Panc1 (cell line): ENCODE results near the gene PKN3. TPM values are rescaled to one million over a fixed set of nuclear protein-coding genes. Genes with fewer than 3 reads are reported as not detected.

Experiments
- ATAC-seq: fragments of 200-7000 bp; cut with Tn5 transposase; 2 replicates; pipeline ENCODE4 v1.9.1; 2020; ENCODE audit warnings: mild to moderate bottlenecking, moderate library complexity
- BruUV-seq: library from RNA; stranded (reverse); fragments of 400-500 nt; replicated peaks from 2 replicates; lab custom pipeline; 2021; lab: Mats Ljungman, UMichigan
- CTCF ChIA-PET: fragments of 300-600 bp; sonication (Branson Sonifier 250); formaldehyde crosslinking; loops from one replicate; lab custom pipeline; 2022; ENCODE audit warnings: antibody characterized with exemption; lab: Charles Lee
- POLR2A ChIA-PET: fragments of 300-600 bp; sonication (Branson Sonifier 250); formaldehyde crosslinking; loops from one replicate; lab custom pipeline; 2022; ENCODE audit warnings: antibody characterized with exemption; lab: Charles Lee
- DNase-seq: peaks from one replicate; pipeline ENCODE4 v3.0.0-alpha.2; 2010; ENCODE audit warnings: low read depth, low spot score
- H3K27ac ChIP-seq: 2 replicates; pipeline ENCODE4 v1.5.1; 2011; ENCODE audit warnings: mild to moderate bottlenecking, low read length, inconsistent platforms
- H3K27me3 ChIP-seq: fragments of 200-500 bp; sonication (Bioruptor generic); 2 replicates; pipeline ENCODE4 v1.6.0; 2014; ENCODE audit warnings: low read length, inconsistent platforms; ENCODE audit not compliant: control insufficient read depth, insufficient read depth
- H3K36me3 ChIP-seq: fragments of 200-500 bp; sonication (Bioruptor generic); 2 replicates; pipeline ENCODE4 v1.5.1; 2014; ENCODE audit warnings: inconsistent platforms, mild to moderate bottlenecking, low read length, moderate library complexity; ENCODE audit not compliant: control insufficient read depth, insufficient read depth
- H3K4me1 ChIP-seq: 2 replicates; pipeline ENCODE4 v1.5.1; 2011; ENCODE audit warnings: inconsistent platforms, mild to moderate bottlenecking, low read length, moderate library complexity; ENCODE audit not compliant: control insufficient read depth, insufficient read depth
- H3K4me3 ChIP-seq, 2 experiments: 2 replicates each; pipeline ENCODE4 v1.5.1; 2011 to 2012; ENCODE audit warnings: low read depth in 2 of 2, low read length in 2 of 2, mild to moderate bottlenecking in 2 of 2, inconsistent platforms in 1 of 2, moderate library complexity in 1 of 2
- H3K9me3 ChIP-seq: fragments of 200-500 bp; sonication (Bioruptor generic); 2 replicates; pipeline ENCODE4 v1.5.1; 2014; ENCODE audit warnings: low read depth, mild to moderate bottlenecking, inconsistent platforms, low read length, moderate library complexity; ENCODE audit not compliant: control insufficient read depth, insufficient read depth
- POLR2AphosphoS5 ChIP-seq: IDR thresholded peaks from 2 replicates; pipeline ENCODE4 v1.6.1; 2012; ENCODE audit warnings: mild to moderate bottlenecking, low read depth, low read length, moderate library complexity
- SIN3A ChIP-seq: IDR thresholded peaks from 2 replicates; pipeline ENCODE4 v1.6.1; 2012; ENCODE audit warnings: low read depth, mild to moderate bottlenecking, low read length, moderate library complexity, borderline replicate concordance; ENCODE audit not compliant: insufficient read depth
- TCF7L2 ChIP-seq: IDR thresholded peaks from 2 replicates; pipeline ENCODE4 v1.6.1; 2011; ENCODE audit warnings: mild to moderate bottlenecking, low read depth, low read length, inconsistent platforms
- in situ Hi-C: cut with HindIII; loops from 2 replicates; pipeline ENCODE4 v1.10.0; 2016; ENCODE audit warnings: low sequenced_read_pairs, low pct_unique_long_range_greater_than_20kb
- intact Hi-C: fragments of 100-400 bp; cut with micrococcal nuclease; formaldehyde crosslinking; loops from one replicate; pipeline ENCODE4 v1.10.0; 2022; ENCODE audit not compliant: unreplicated experiment
- total RNA-seq: library from RNA; stranded (reverse); gene quantifications from one replicate; pipeline ENCODE4 v1.2.1, GENCODE V29; 2021; ENCODE audit not compliant: unreplicated experiment
- TF ChIP-seq, protein P1 (sequence below): fragments of 450-650 bp; IDR thresholded peaks from 2 replicates; pipeline ENCODE4 v1.5.1; 2017; ENCODE audit warnings: mild to moderate bottlenecking
- TF ChIP-seq, protein P2 (sequence below), 2 experiments: IDR thresholded peaks; 2 replicates each; pipeline ENCODE4 v1.6.1; 2011 to 2012; ENCODE audit warnings: low read depth in 2 of 2, control low read depth in 1 of 2, low read length in 1 of 2, mild to moderate bottlenecking in 1 of 2, moderate library complexity in 1 of 2; ENCODE audit not compliant: insufficient read depth in 1 of 2

Gene PKN3
- total RNA-seq, 1 experiment from 2014 or later, result 19.9 TPM

DNA sequence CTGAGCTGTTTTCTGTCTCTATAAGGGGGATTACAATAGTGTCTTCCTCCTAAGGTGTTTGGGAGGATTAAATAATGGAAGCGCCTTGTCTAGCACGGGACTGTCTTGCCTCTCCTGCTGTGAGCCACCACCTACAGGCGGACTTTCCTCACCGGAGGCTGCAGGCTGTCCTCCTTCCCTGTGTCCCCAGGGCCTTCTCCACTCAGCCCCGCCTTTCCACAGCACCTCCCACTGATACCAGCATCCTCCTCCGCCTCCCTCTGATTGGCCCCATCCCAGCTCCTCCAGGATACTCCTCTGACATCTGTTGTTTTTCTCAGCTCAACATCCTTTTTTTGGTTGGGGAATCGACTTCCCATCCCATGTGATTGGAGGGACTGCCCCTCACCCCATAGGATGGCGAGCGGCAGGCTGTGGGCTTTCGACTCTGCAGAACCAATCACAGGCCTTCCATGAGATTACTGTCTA is 22.5 kb downstream of the PKN3 start:
- H3K9me3 ChIP-seq, result no peaks in the 10 kb centered on the region
- peak overlapping the region; percentile 89 for H3K27ac ChIP-seq
- in situ Hi-C loops, result no loop called here
- ATAC-seq (peak; percentile 23), DNase-seq (no peak)
- H3K4me3 ChIP-seq, result peak overlapping the region; percentile 79 to 80
- H3K27me3 ChIP-seq, result no peaks in the 10 kb centered on the region
- CTCF ChIA-PET, result no interaction called here
- TF ChIP-seq POLR2AphosphoS5 (no peak), SIN3A (no peak), TCF7L2 (no peak)
- TF ChIP-seq, protein P1, sequence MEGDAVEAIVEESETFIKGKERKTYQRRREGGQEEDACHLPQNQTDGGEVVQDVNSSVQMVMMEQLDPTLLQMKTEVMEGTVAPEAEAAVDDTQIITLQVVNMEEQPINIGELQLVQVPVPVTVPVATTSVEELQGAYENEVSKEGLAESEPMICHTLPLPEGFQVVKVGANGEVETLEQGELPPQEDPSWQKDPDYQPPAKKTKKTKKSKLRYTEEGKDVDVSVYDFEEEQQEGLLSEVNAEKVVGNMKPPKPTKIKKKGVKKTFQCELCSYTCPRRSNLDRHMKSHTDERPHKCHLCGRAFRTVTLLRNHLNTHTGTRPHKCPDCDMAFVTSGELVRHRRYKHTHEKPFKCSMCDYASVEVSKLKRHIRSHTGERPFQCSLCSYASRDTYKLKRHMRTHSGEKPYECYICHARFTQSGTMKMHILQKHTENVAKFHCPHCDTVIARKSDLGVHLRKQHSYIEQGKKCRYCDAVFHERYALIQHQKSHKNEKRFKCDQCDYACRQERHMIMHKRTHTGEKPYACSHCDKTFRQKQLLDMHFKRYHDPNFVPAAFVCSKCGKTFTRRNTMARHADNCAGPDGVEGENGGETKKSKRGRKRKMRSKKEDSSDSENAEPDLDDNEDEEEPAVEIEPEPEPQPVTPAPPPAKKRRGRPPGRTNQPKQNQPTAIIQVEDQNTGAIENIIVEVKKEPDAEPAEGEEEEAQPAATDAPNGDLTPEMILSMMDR, result no peak
- TF ChIP-seq, protein P2, sequence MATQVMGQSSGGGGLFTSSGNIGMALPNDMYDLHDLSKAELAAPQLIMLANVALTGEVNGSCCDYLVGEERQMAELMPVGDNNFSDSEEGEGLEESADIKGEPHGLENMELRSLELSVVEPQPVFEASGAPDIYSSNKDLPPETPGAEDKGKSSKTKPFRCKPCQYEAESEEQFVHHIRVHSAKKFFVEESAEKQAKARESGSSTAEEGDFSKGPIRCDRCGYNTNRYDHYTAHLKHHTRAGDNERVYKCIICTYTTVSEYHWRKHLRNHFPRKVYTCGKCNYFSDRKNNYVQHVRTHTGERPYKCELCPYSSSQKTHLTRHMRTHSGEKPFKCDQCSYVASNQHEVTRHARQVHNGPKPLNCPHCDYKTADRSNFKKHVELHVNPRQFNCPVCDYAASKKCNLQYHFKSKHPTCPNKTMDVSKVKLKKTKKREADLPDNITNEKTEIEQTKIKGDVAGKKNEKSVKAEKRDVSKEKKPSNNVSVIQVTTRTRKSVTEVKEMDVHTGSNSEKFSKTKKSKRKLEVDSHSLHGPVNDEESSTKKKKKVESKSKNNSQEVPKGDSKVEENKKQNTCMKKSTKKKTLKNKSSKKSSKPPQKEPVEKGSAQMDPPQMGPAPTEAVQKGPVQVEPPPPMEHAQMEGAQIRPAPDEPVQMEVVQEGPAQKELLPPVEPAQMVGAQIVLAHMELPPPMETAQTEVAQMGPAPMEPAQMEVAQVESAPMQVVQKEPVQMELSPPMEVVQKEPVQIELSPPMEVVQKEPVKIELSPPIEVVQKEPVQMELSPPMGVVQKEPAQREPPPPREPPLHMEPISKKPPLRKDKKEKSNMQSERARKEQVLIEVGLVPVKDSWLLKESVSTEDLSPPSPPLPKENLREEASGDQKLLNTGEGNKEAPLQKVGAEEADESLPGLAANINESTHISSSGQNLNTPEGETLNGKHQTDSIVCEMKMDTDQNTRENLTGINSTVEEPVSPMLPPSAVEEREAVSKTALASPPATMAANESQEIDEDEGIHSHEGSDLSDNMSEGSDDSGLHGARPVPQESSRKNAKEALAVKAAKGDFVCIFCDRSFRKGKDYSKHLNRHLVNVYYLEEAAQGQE (IDR thresholded peaks at IDR 0.05; ENCODE audit: insufficient read depth in 1 of 2, low read depth in 2 of 2, low read length in 1 of 2), result no peak
- BruUV-seq, result TSS peak; percentile 69
- peaks cover 3% of the 10 kb centered on the region; the same call in 1 of the 2 replicates for H3K36me3 ChIP-seq
- POLR2A ChIA-PET, result no interaction called here
- intact Hi-C loops, result no loop called here
- peaks cover 6% of the 10 kb centered on the region for H3K4me1 ChIP-seq

GRCh38 chr9:128727640-128728248 is 25.4 kb downstream of the PKN3 start:
- H3K36me3 ChIP-seq, result peaks cover 3% of the 10 kb centered on the region; the same call in 1 of the 2 replicates
- no peak for DNase-seq
- no peaks in the 10 kb centered on the region for H3K27me3 ChIP-seq
- POLR2A ChIA-PET, result no interaction called here
- peaks cover 6% of the 10 kb centered on the region for H3K4me1 ChIP-seq
- no peak overlapping the region for H3K27ac ChIP-seq
- intact Hi-C loops, result no loop called here
- ATAC-seq, result no peak
- CTCF ChIA-PET, result no interaction called here
- no peak overlapping the region for H3K4me3 ChIP-seq
- TF ChIP-seq TCF7L2 (no peak), POLR2AphosphoS5 (no peak), SIN3A (no peak)
- TF ChIP-seq, protein P2 (IDR thresholded peaks at IDR 0.05; ENCODE audit: insufficient read depth in 1 of 2, low read depth in 2 of 2, low read length in 1 of 2), result no peak
- TF ChIP-seq, protein P1, result no peak
- no peaks in the 10 kb centered on the region for H3K9me3 ChIP-seq
- BruUV-seq, result no TSS peak
- in situ Hi-C loops, result no loop called here
